Measurements from ENCODE around the gene TUSC2. TPM values are rescaled to one million over a fixed set of nuclear protein-coding genes. Genes with fewer than 3 reads are reported as not detected.

The TUSC2 gene
- total RNA-seq, 1 experiment from 2014 or later = 34.0 TPM

- H3K36me3 ChIP-seq (ENCODE audit: control insufficient read depth in 1 of 2, insufficient read depth in 2 of 2, low read length in 2 of 2) = peaks cover 14 to 32% of the 10 kb centered on the region in 2 experiments; a peak in 3 of 4 replicates
- POLR2A ChIA-PET = interaction anchor here (1.1 kb wide), 1 partner anchor 16 kb away, joined by 3 read pairs; no protein-coding TSS in a partner anchor
These were observed 25.4 kb upstream of the TUSC2 start for GRCh38 chr3:50353245-50354004.

More at GRCh38 chr3:50353245-50354004, 25.4 kb upstream of the TUSC2 start:
- intact Hi-C loops (cut with micrococcal nuclease) = loop anchor here (10.0 kb wide), 1 partner anchor 1031 kb away; the partner anchor contains the start of gene MANF
- TF ChIP-seq SP1 (IDR thresholded peaks at IDR 0.05; ENCODE audit: low read depth) (no peak), EZH2phosphoT487 (IDR thresholded peaks at IDR 0.05; ENCODE audit: borderline replicate concordance) (no peak), EGR1 (IDR thresholded peaks at IDR 0.05; ENCODE audit: low read depth) (no peak), ELF1 (IDR thresholded peaks at IDR 0.05; ENCODE audit: borderline replicate concordance, low read depth) (no peak), CTCF (IDR thresholded peaks at IDR 0.05 in 2 of 3, conservative IDR thresholded peaks at IDR 0.05 in 1 of 3; ENCODE audit: borderline replicate concordance in 1 of 3, insufficient read depth in 1 of 3, low read depth in 2 of 3, low read length in 2 of 3) (no peak)
- Histone ChIP-seq H3K79me2 (ENCODE audit: insufficient read depth, low read length) (peaks cover 53% of the 10 kb centered on the region), H3K9me2 (ENCODE audit: insufficient read depth) (no peaks in the 10 kb centered on the region), H3K9ac (ENCODE audit: low read length) (no peak overlapping the region), H3K27me3 (ENCODE audit: insufficient read depth, low read length) (no peaks in the 10 kb centered on the region), H4K20me1 (ENCODE audit: insufficient read depth) (no peaks in the 10 kb centered on the region), H3K4me3 (replicated peaks in 1 of 2; ENCODE audit: low read depth in 1 of 2, low read length in 2 of 2) (no peak overlapping the region), H2AFZ (ENCODE audit: low read depth, low read length, poor library complexity, severe bottlenecking) (no peak overlapping the region), H3K4me2 (ENCODE audit: low read length) (no peak overlapping the region), H3K4me1 (ENCODE audit: control insufficient read depth in 1 of 2, insufficient read depth in 2 of 2, low read length in 2 of 2) (peaks cover 12 to 44% of the 10 kb centered on the region in 2 experiments; a peak in 3 of 4 replicates), H3K9me3 (ENCODE audit: control insufficient read depth in 1 of 2, insufficient read depth in 1 of 2, low read depth in 1 of 2, low read length in 2 of 2) (no peaks in the 10 kb centered on the region), H3K27ac (ENCODE audit: low read depth, low read length) (peak overlapping the region; percentile 21; the same call in 1 of the 2 replicates)
- ATAC-seq = no peak
- CTCF ChIA-PET = interaction anchor here (1.0 to 2.0 kb wide), 5 partner anchors 12 to 189 kb away, joined by 3 to 8 read pairs (median 3); no protein-coding TSS in a partner anchor
- no peak for DNase-seq (ENCODE audit: low read depth, low spot score)
- BruUV-seq (replicated peaks) = no TSS peak
- RAD21 ChIA-PET (ENCODE audit: low non-redundant PET in 1 of 2, low total read pairs in 2 of 2, uncharacterized antibody in 2 of 2, unreplicated experiment in 2 of 2) = no interaction called here
